ENCODE data around the gene RNASEH2A. TPM values are rescaled to one million over a fixed set of nuclear protein-coding genes. Genes with fewer than 3 reads are reported as not detected.

RNASEH2A gene
- polyA plus RNA-seq, 1 of the 3 experiments (the other 2 are of a cell fraction), result 48.1 TPM

GRCh38 chr19:12794971-12795381 lies 11.4 kb upstream of the RNASEH2A start:
- H3K4me1 ChIP-seq (ENCODE audit: control insufficient read depth in 1 of 2, insufficient read depth in 2 of 2, low read depth in 1 of 2, low read length in 1 of 2), result peaks cover 12 to 25% of the 10 kb centered on the region in 2 experiments; a peak in 3 of 4 replicates
- ChIA-PET POLR2A (interaction anchor here (2.3 kb wide), 1 partner anchor 17 kb away, joined by 22 read pairs; no protein-coding TSS in a partner anchor), CTCF (interaction anchor here (1.2 to 17.1 kb wide), 8 partner anchors 8 to 170 kb away, joined by 5 to 447 read pairs (median 16); partner anchors contain the start of genes HOOK2 and TRIR)
- peaks cover 35% of the 10 kb centered on the region for H3F3A ChIP-seq (replicated peaks; ENCODE audit: insufficient read depth)
- H3K27ac ChIP-seq (ENCODE audit: low read depth in 2 of 2, low read length in 1 of 2), result peak overlapping the region in 1 of 2 experiments; percentile 86; a peak in 1 of 4 replicates
- no peaks in the 10 kb centered on the region for H3K9me2 ChIP-seq
- 95% methylated on average over 9 of the region's 9 CpGs for WGBS (ENCODE audit: low lambda C conversion rate)
- H3K36me3 ChIP-seq (replicated peaks in 1 of 2; ENCODE audit: control insufficient read depth in 1 of 2, insufficient read depth in 2 of 2, low read length in 1 of 2), result peaks cover 5 to 10% of the 10 kb centered on the region in 2 experiments
- no peaks in the 10 kb centered on the region for H3K27me3 ChIP-seq (ENCODE audit: insufficient read depth)
- no peak overlapping the region for H3K9ac ChIP-seq
- TF ChIP-seq SMC3 (IDR thresholded peaks at IDR 0.05; ENCODE audit: low read depth, low read length) (no peak), RFX5 (IDR thresholded peaks at IDR 0.05; ENCODE audit: low read length) (no peak), NFIC (IDR thresholded peaks at IDR 0.05; ENCODE audit: borderline replicate concordance) (no peak), RXRA (IDR thresholded peaks at IDR 0.05; ENCODE audit: borderline replicate concordance, low read depth) (no peak), JUND (IDR thresholded peaks at IDR 0.05) (no peak), FOXM1 (IDR thresholded peaks at IDR 0.05; ENCODE audit: low read depth) (no peak), FOXJ3 (CRISPR knock-in tag; IDR thresholded peaks at IDR 0.05) (no peak), TAF1 (IDR thresholded peaks at IDR 0.05; ENCODE audit: borderline replicate concordance, low read depth, low read length) (no peak), POLR2AphosphoS5 (IDR thresholded peaks at IDR 0.05; ENCODE audit: low read depth, low read length) (no peak), RCOR1 (IDR thresholded peaks at IDR 0.05; ENCODE audit: low read length) (no peak), MXI1 (IDR thresholded peaks at IDR 0.05; ENCODE audit: low read depth, low read length) (no peak), YY1 (IDR thresholded peaks at IDR 0.05; ENCODE audit: low read depth) (no peak), CTCF (IDR thresholded peaks at IDR 0.05) (no peak), RAD21 (IDR thresholded peaks at IDR 0.05; ENCODE audit: low read length) (no peak), TEAD4 (IDR thresholded peaks at IDR 0.05; ENCODE audit: borderline replicate concordance, insufficient read depth) (no peak), TCF12 (IDR thresholded peaks at IDR 0.05) (no peak), MEF2A (IDR thresholded peaks at IDR 0.05; ENCODE audit: borderline replicate concordance, low read depth) (no peak), EZH2phosphoT487 (IDR thresholded peaks at IDR 0.05; ENCODE audit: borderline replicate concordance, low read depth) (no peak)
- TF ChIP-seq, protein P1, sequence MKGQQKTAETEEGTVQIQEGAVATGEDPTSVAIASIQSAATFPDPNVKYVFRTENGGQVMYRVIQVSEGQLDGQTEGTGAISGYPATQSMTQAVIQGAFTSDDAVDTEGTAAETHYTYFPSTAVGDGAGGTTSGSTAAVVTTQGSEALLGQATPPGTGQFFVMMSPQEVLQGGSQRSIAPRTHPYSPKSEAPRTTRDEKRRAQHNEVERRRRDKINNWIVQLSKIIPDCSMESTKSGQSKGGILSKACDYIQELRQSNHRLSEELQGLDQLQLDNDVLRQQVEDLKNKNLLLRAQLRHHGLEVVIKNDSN (IDR thresholded peaks at IDR 0.05; ENCODE audit: borderline replicate concordance, low read depth), result no peak
- no peak overlapping the region for H3K4me3 ChIP-seq (ENCODE audit: low read depth in 2 of 2, low read length in 1 of 2)
- H3K4me2 ChIP-seq, result no peak overlapping the region
- no peaks in the 10 kb centered on the region for H3K9me3 ChIP-seq
- no peak for DNase-seq
- no peak overlapping the region for H2AFZ ChIP-seq (ENCODE audit: low read depth)
- peaks cover 17% of the 10 kb centered on the region for H4K20me1 ChIP-seq (ENCODE audit: insufficient read depth)
- peaks cover 20% of the 10 kb centered on the region for H3K79me2 ChIP-seq (ENCODE audit: insufficient read depth)

Data from SK-N-SH (cell line).